GM12872 (cell line): ENCODE measurements around the gene CFAP91.

Source experiments
- CTCF ChIP-seq: IDR thresholded peaks from 3 replicates; pipeline ENCODE4 v1.5.1; 2011; ENCODE audit warnings: low read depth, mild to moderate bottlenecking, low read length, moderate library complexity; ENCODE audit not compliant: insufficient read depth

CFAP91 gene

GRCh38 chr3:119733812-119734211 lies 31.0 kb downstream of the CFAP91 start:
- TF ChIP-seq CTCF = no peak

GRCh38 chr3:119738741-119739140 lies 35.9 kb downstream of the CFAP91 start:
- TF ChIP-seq CTCF = no peak

- TF ChIP-seq CTCF = no peak
These were observed 39.1 kb downstream of the CFAP91 start for GRCh38 chr3:119741657-119742590.

- TF ChIP-seq CTCF = no peak
These were observed 41.1 kb downstream of the CFAP91 start for GRCh38 chr3:119743921-119744320.

GRCh38 chr3:119745942-119746341 lies 43.1 kb downstream of the CFAP91 start:
- TF ChIP-seq CTCF = no peak

GRCh38 chr3:119746423-119746822 lies 43.6 kb downstream of the CFAP91 start:
- TF ChIP-seq CTCF = no peak

- no peak for TF ChIP-seq CTCF
These were observed 44.5 kb downstream of the CFAP91 start for GRCh38 chr3:119747357-119747756.
